HG03342 (cell line): ENCODE measurements around the gene TPRG1.

Experiments used
- ATAC-seq: cut with Tn5 transposase; IDR thresholded peaks from one replicate; pipeline ENCODE4 v1.9.1; 2021; ENCODE audit warnings: mild to moderate bottlenecking, moderate library complexity; ENCODE audit not compliant: unreplicated experiment

TPRG1 gene

GRCh38 chr3:189171707-189172106, at the start of gene TPRG1:
Gene TPRG1, plus strand, starts transcription at chr3:189171971. Its CDS starts 35,414 bp downstream, at chr3:189207385.
- no peak for ATAC-seq

GRCh38 chr3:189122110-189122509, 49.7 kb upstream of the TPRG1 start:
- no peak for ATAC-seq

GRCh38 chr3:189122526-189123205, 49.1 kb upstream of the TPRG1 start:
- ATAC-seq = no peak

- no peak for ATAC-seq
These were observed 48.0 kb upstream of the TPRG1 start for GRCh38 chr3:189123595-189124387.

- peak; percentile 89 for ATAC-seq
These were observed 39.5 kb upstream of the TPRG1 start for GRCh38 chr3:189132231-189132671.

GRCh38 chr3:189132839-189133238, 38.9 kb upstream of the TPRG1 start:
- ATAC-seq = no peak

- no peak for ATAC-seq
These were observed 38.0 kb upstream of the TPRG1 start for GRCh38 chr3:189133768-189134167.

GRCh38 chr3:189137416-189137815, 34.4 kb upstream of the TPRG1 start:
- ATAC-seq = no peak

GRCh38 chr3:189138901-189139610, 32.7 kb upstream of the TPRG1 start:
- ATAC-seq = no peak

GRCh38 chr3:189139611-189139940, 32.2 kb upstream of the TPRG1 start:
- ATAC-seq = no peak

GRCh38 chr3:189142527-189142926, 29.2 kb upstream of the TPRG1 start:
- ATAC-seq = no peak

- ATAC-seq = no peak
These were observed 28.4 kb upstream of the TPRG1 start for GRCh38 chr3:189143321-189143720.

- no peak for ATAC-seq
These were observed 28.0 kb upstream of the TPRG1 start for GRCh38 chr3:189143771-189144170.

GRCh38 chr3:189144645-189145044, 27.1 kb upstream of the TPRG1 start:
- no peak for ATAC-seq

GRCh38 chr3:189146848-189147247, 24.9 kb upstream of the TPRG1 start:
- no peak for ATAC-seq

GRCh38 chr3:189148081-189148507, 23.7 kb upstream of the TPRG1 start:
- peak; percentile 93 for ATAC-seq

- no peak for ATAC-seq
These were observed 22.6 kb upstream of the TPRG1 start for GRCh38 chr3:189149203-189149602.

- no peak for ATAC-seq
These were observed 14.4 kb upstream of the TPRG1 start for GRCh38 chr3:189157232-189158007.

- ATAC-seq = no peak
These were observed 13.7 kb upstream of the TPRG1 start for GRCh38 chr3:189158034-189158433.

GRCh38 chr3:189160519-189161309, 11.1 kb upstream of the TPRG1 start:
- no peak for ATAC-seq
